Mesenchymal stem cell (in vitro differentiated cells and primary cell): ENCODE results near the gene SYT12.

ENCODE experiments used
- DNase-seq: peaks from one replicate; pipeline ENCODE4 v3.0.0-alpha.2; 2013
- H2AFZ ChIP-seq: one replicate; pipeline ENCODE4 v1.6.1; 2013; ENCODE audit warnings: low read depth, mild to moderate bottlenecking, control low read depth, inconsistent platforms, low read length, moderate library complexity
- H2AK5ac ChIP-seq: 2 replicates; pipeline ENCODE4 v1.6.1; 2013; ENCODE audit warnings: low read length, moderate library complexity, mild to moderate bottlenecking, inconsistent platforms; ENCODE audit not compliant: severe bottlenecking
- H2BK120ac ChIP-seq: one replicate; pipeline ENCODE4 v1.6.1; 2013; ENCODE audit warnings: low read depth, mild to moderate bottlenecking, inconsistent platforms, low read length, moderate library complexity
- H2BK12ac ChIP-seq, 2 experiments: one replicate each; pipeline ENCODE4 v1.6.1; 2013; ENCODE audit warnings: inconsistent platforms in 2 of 2, low read length in 2 of 2, mild to moderate bottlenecking in 2 of 2, moderate library complexity in 2 of 2, control low read depth in 1 of 2
- H2BK15ac ChIP-seq: one replicate; pipeline ENCODE4 v1.6.1; 2013; ENCODE audit warnings: mild to moderate bottlenecking, low read depth, inconsistent platforms; ENCODE audit not compliant: poor library complexity, severe bottlenecking
- H2BK5ac ChIP-seq: 2 replicates; pipeline ENCODE4 v1.6.1; 2013; ENCODE audit warnings: low read depth, mild to moderate bottlenecking, low read length, control low read depth, inconsistent platforms; ENCODE audit not compliant: poor library complexity, severe bottlenecking
- H3K14ac ChIP-seq, 2 experiments: one replicate each; pipeline ENCODE4 v1.6.1; 2013; ENCODE audit warnings: inconsistent platforms in 2 of 2, low read length in 2 of 2, control low read depth in 1 of 2, mild to moderate bottlenecking in 1 of 2, moderate library complexity in 1 of 2
- H3K18ac ChIP-seq, 2 experiments: one replicate each; pipeline ENCODE4 v1.6.1; 2013; ENCODE audit warnings: inconsistent platforms in 2 of 2, low read length in 2 of 2, control low read depth in 1 of 2, low read depth in 1 of 2, mild to moderate bottlenecking in 1 of 2
- H3K23ac ChIP-seq, 2 experiments: one replicate each; pipeline ENCODE4 v1.6.1; 2013; ENCODE audit warnings: inconsistent platforms in 2 of 2, low read length in 2 of 2, mild to moderate bottlenecking in 2 of 2, moderate library complexity in 2 of 2, control low read depth in 1 of 2
- H3K27ac ChIP-seq: 2 replicates; pipeline ENCODE4 v1.5.1; 2013; ENCODE audit warnings: mild to moderate bottlenecking, moderate library complexity, low read length, control low read depth, inconsistent platforms; ENCODE audit not compliant: poor library complexity, severe bottlenecking
- H3K27me3 ChIP-seq, 2 experiments: 2 replicates each; pipeline versions ENCODE4 v1.6.1 to v1.7.0; 2013; ENCODE audit warnings: low read length in 2 of 2, mild to moderate bottlenecking in 2 of 2, moderate library complexity in 2 of 2, control low read depth in 1 of 2, inconsistent platforms in 1 of 2; ENCODE audit not compliant: control insufficient read depth in 1 of 2, insufficient read depth in 1 of 2
- H3K36me3 ChIP-seq, 2 experiments: 2 replicates each; pipeline versions ENCODE4 v1.6.1 to v1.7.0; 2013; ENCODE audit warnings: low read length in 2 of 2, control low read depth in 1 of 2, inconsistent platforms in 1 of 2, low read depth in 1 of 2, mild to moderate bottlenecking in 1 of 2; ENCODE audit not compliant: insufficient read depth in 2 of 2, control insufficient read depth in 1 of 2
- H3K4ac ChIP-seq, 2 experiments: one replicate each; pipeline ENCODE4 v1.6.1; 2013; ENCODE audit warnings: inconsistent platforms in 2 of 2, low read length in 2 of 2, mild to moderate bottlenecking in 2 of 2, moderate library complexity in 2 of 2, control low read depth in 1 of 2, low read depth in 1 of 2
- H3K4me1 ChIP-seq: 2 replicates; pipeline ENCODE4 v1.6.1; 2013; ENCODE audit warnings: low read depth, low read length, control low read depth; ENCODE audit not compliant: control insufficient read depth, insufficient read depth
- H3K4me2 ChIP-seq: 2 replicates; pipeline ENCODE4 v1.6.1; 2013; ENCODE audit warnings: low read length, mild to moderate bottlenecking, inconsistent platforms; ENCODE audit not compliant: poor library complexity, severe bottlenecking
- H3K4me3 ChIP-seq, 2 experiments: 2 replicates each; pipeline versions ENCODE4 v1.5.1 to v1.7.0; 2013; ENCODE audit warnings: low read length in 2 of 2, mild to moderate bottlenecking in 2 of 2, control low read depth in 1 of 2, low read depth in 1 of 2; ENCODE audit not compliant: insufficient read depth in 1 of 2
- H3K79me1 ChIP-seq: replicated peaks from 2 replicates; pipeline ENCODE4 v1.6.1; 2013; ENCODE audit warnings: mild to moderate bottlenecking, control low read depth, low read length, inconsistent platforms; ENCODE audit not compliant: poor library complexity, severe bottlenecking
- H3K9ac ChIP-seq: 2 replicates; pipeline ENCODE4 v1.7.0; 2013; ENCODE audit warnings: mild to moderate bottlenecking, low read length, moderate library complexity
- H3K9me3 ChIP-seq: 2 replicates; pipeline ENCODE4 v1.7.0; 2013; ENCODE audit warnings: mild to moderate bottlenecking, low read length; ENCODE audit not compliant: control insufficient read depth
- H4K8ac ChIP-seq: one replicate; pipeline ENCODE4 v1.6.1; 2013; ENCODE audit warnings: inconsistent platforms, mild to moderate bottlenecking, low read length, moderate library complexity
- H4K91ac ChIP-seq: one replicate; pipeline ENCODE4 v1.6.1; 2013; ENCODE audit warnings: mild to moderate bottlenecking, low read length, inconsistent platforms
- WGBS: methylation state at CpG from one replicate; pipeline ENCODE4 v1.1.7; 2013; ENCODE audit warnings: mixed read lengths; 5-methylcytosine and 5-hydroxymethylcytosine counted together

The SYT12 gene

DNA sequence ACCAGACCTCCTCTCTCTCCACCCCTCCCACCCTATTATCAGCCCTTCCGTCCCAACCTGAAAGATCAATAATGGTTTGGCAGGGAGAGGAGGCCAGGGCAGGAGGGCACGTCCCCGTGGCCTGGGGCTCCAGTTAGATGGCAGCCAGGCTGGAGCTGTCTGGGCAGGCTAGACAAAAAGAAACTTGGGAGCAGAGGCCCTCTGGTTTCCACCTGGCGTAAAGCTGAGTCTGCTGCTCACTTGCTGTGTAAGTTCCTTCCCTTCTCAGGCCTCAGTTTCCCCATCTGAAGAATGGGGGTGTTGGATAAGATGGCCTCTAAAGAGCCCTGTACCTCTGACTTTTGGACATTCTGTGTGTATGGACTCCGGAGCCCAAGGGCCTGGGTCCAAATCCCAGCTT lies 30.0 kb downstream of the SYT12 start:
- Histone ChIP-seq H3K9me3 (no peaks in the 10 kb centered on the region), H3K14ac (no peak overlapping the region), H2AK5ac (no peak overlapping the region), H2AFZ (no peak overlapping the region), H3K9ac (no peak overlapping the region), H3K4me1 (peaks cover 36% of the 10 kb centered on the region), H4K91ac (no peak overlapping the region), H3K27me3 (peaks cover 0 to 18% of the 10 kb centered on the region in 2 experiments), H2BK5ac (no peak overlapping the region), H3K4me3 (no peak overlapping the region), H3K79me1 (peaks cover 6% of the 10 kb centered on the region), H3K4ac (no peak overlapping the region), H3K23ac (no peak overlapping the region), H2BK12ac (no peak overlapping the region), H2BK120ac (no peak overlapping the region), H3K18ac (no peak overlapping the region), H3K36me3 (no peaks in the 10 kb centered on the region), H4K8ac (no peak overlapping the region), H3K4me2 (no peak overlapping the region), H3K27ac (no peak overlapping the region), H2BK15ac (peak overlapping the region; percentile 8)
- DNase-seq = no peak
- 92% methylated on average over 5 of the region's 5 CpGs for WGBS

DNA sequence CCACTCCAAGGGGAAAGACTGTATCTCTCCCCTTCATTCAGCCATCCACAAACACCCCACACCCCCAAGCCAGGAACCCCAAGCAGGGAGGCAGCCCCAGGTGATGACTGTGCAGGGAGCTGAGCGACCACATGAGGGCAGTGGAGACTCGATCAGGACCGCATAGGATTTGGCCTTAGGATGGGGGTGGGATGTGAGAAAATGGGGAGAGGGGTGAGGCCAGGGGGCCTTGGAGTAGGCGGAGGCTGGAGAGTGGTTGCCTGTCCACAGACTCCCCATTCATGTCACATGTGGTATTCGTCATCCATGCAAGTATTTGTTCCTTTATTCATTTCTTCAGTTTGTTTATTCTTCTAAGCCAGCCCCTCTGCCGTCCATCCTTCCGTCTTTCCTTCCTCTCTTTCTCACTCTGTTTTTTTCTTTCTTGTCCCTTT lies 31.0 kb downstream of the SYT12 start:
- WGBS = 15% methylated on average over 6 of the region's 7 CpGs

DNA sequence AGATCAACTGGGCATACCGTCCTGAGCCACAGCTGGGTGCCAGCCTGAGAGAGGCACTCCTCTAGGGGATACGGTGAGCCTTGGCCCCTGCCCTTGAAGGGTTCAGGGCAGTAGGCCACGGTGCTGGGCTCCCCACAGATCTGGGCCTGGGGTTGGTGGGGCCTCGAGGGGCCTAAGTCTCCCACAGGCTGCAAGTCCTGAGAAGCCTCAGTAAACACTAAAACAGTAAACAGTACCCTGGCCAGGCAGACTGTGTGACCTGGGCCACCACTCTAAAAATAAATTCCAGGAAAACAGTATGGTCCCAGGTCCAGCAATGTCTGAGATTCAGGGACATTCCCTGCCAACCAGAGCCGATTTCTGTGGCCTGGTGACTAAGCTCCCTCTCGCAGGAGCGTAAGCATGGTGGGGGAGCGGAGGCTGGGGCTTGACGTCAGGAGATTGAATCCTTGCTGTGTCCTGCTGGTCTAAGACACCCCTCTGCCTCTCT lies 31.5 kb downstream of the SYT12 start:
- Histone ChIP-seq H3K79me1 (peaks cover 6% of the 10 kb centered on the region), H3K36me3 (peaks cover 0 to 4% of the 10 kb centered on the region in 2 experiments), H3K4me3 (no peak overlapping the region), H3K9me3 (no peaks in the 10 kb centered on the region), H3K23ac (no peak overlapping the region), H4K8ac (peak overlapping the region; percentile 48), H2BK120ac (no peak overlapping the region), H3K4me2 (no peak overlapping the region), H3K4me1 (peaks cover 36% of the 10 kb centered on the region), H2BK5ac (no peak overlapping the region), H2AFZ (no peak overlapping the region), H3K14ac (no peak overlapping the region), H3K27ac (peak overlapping the region; percentile 53), H2AK5ac (peak overlapping the region; percentile 60), H3K4ac (peak overlapping the region in 1 of 2 experiments; percentile 32), H4K91ac (peak overlapping the region; percentile 80), H3K27me3 (peaks cover 0 to 18% of the 10 kb centered on the region in 2 experiments), H3K9ac (peak overlapping the region; percentile 41), H3K18ac (peak overlapping the region; percentile 59 to 67), H2BK15ac (peak overlapping the region; percentile 52), H2BK12ac (peak overlapping the region in 1 of 2 experiments; percentile 91)
- whole genome bisulfite sequencing = 52% methylated on average over 9 of the region's 9 CpGs
- DNase-seq = peak; percentile 91

More for the DNA sequence above, 31.0 kb downstream of the SYT12 start:
- Histone ChIP-seq H3K18ac (peak overlapping the region in 1 of 2 experiments; percentile 59), H3K4me1 (peaks cover 36% of the 10 kb centered on the region), H3K9ac (peak overlapping the region; percentile 41), H3K4ac (no peak overlapping the region), H3K27me3 (peaks cover 0 to 18% of the 10 kb centered on the region in 2 experiments), H4K8ac (no peak overlapping the region), H3K27ac (peak overlapping the region; percentile 53), H3K36me3 (peaks cover 0 to 4% of the 10 kb centered on the region in 2 experiments), H4K91ac (no peak overlapping the region), H3K9me3 (no peaks in the 10 kb centered on the region), H3K79me1 (peaks cover 6% of the 10 kb centered on the region), H3K4me3 (no peak overlapping the region), H3K23ac (no peak overlapping the region), H3K14ac (no peak overlapping the region), H2BK12ac (no peak overlapping the region), H2BK120ac (no peak overlapping the region), H2AFZ (no peak overlapping the region), H3K4me2 (no peak overlapping the region), H2BK5ac (no peak overlapping the region), H2AK5ac (peak overlapping the region; percentile 60), H2BK15ac (peak overlapping the region; percentile 30)
- DNase-seq = peak; percentile 72

DNA sequence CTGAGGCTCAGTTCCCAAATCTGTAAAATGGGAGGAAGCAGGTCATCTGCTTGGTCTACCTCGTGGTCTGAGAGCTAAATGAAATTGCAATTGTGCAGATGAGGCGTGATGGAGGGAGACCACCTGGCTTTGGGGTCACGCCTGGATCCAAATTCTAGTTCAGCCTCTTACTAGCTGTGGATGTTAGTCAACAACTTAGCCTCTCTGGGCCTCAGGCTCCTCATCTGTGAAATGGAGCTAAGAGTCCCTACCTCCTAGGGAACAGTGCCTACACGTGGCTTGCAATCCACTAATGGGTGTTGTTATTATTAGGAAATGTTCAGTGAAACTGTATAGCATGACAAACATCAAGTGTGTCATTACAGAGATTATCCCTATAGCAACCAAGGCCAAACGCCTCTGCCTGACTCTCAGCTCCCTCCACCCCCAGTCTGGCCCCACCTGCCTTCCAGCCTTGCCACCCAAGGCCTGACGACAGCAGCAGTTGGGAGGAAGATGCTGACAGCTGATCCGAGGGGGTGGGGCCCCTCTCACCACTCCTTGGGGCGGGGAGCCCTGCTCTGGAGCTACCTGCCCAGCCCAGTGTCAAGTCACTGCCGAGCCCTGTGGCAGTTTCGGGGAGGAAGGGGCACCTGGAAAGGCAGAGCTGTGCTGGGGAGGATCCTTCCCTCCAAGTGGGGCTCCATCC lies 32.0 kb downstream of the SYT12 start:
- Histone ChIP-seq H2BK5ac (peak overlapping the region; percentile 5), H3K36me3 (peaks cover 0 to 4% of the 10 kb centered on the region in 2 experiments), H3K4ac (no peak overlapping the region), H3K4me2 (no peak overlapping the region), H3K18ac (peak overlapping the region in 1 of 2 experiments; percentile 67), H3K4me3 (no peak overlapping the region), H3K4me1 (peaks cover 41% of the 10 kb centered on the region), H3K23ac (peak overlapping the region in 1 of 2 experiments; percentile 26), H2BK12ac (peak overlapping the region in 1 of 2 experiments; percentile 68), H3K27me3 (peaks cover 0 to 18% of the 10 kb centered on the region in 2 experiments), H3K27ac (no peak overlapping the region), H3K9ac (peak overlapping the region; percentile 82), H3K79me1 (peaks cover 6% of the 10 kb centered on the region), H3K9me3 (no peaks in the 10 kb centered on the region), H4K91ac (no peak overlapping the region), H3K14ac (peak overlapping the region in 1 of 2 experiments; percentile 66), H2BK120ac (no peak overlapping the region), H4K8ac (no peak overlapping the region), H2AK5ac (peak overlapping the region; percentile 85), H2AFZ (no peak overlapping the region), H2BK15ac (no peak overlapping the region)
- WGBS = 63% methylated on average over 9 of the region's 10 CpGs
- DNase-seq = peak; percentile 91
